Cardiac fibroblast (primary cell): ENCODE measurements around the gene DCST1.

Experiments used
- DNase-seq, 2 donors: peaks; one replicate each; pipeline versions ENCODE4 v3.0.0 to v3.0.0-alpha.2; 2010; ENCODE audit warnings: low read depth in 2 of 2
- H3K4me3 ChIP-seq, 2 donors: replicated peaks in 1 of 2; 1 replicate in 1 of 2; 2 replicates in 1 of 2; pipeline ENCODE4 v1.5.1; 2011; ENCODE audit warnings: low read depth in 2 of 2, low read length in 2 of 2, mild to moderate bottlenecking in 2 of 2, moderate library complexity in 1 of 2
- CTCF ChIP-seq: IDR thresholded peaks from one replicate; pipeline ENCODE4 v1.5.1; 2011; ENCODE audit warnings: low read depth, mild to moderate bottlenecking, low read length, inconsistent platforms

Gene DCST1

DNA sequence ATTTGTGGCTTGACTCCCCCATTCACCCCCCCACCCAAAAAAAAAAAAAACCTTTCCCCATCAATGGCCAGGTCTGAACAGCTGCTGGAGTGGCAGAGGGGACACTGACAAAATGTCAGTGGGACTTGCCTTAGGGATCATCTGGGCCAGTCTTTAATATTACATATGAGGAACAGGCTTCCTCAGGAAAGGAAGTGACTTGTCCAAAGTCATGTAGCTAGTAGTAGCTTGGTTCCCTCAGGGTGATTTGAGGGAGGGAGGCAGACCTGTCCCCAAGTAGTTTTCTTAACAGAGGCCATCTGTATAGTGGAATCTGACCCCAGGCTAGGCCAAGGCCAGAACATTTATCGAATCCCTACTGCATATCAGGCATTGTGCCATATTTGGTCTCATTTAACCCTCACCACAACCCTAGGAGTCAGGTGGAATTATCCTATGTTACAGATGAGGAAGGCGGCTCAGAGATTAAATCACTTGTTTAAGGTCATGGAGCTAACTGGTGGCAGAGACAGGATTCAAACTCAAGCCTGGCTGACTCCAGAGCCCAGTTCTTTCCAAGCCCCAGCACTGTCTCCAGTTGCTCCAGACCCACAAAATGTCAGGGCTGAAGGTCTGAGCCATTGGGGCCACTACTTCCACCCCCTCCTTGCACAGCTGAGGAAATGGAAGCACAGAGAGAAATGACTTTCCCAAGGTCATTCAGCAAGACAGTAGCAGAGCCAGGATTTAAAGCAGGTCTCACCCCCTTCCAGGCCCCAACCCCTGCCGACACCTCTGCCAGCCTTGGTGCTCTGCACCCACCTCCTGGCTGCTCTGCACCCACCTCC is 20.6 kb upstream of the DCST1 start:
- TF ChIP-seq CTCF = no peak
- DNase-seq = no peak
- H3K4me3 ChIP-seq = no peak overlapping the region

DNA sequence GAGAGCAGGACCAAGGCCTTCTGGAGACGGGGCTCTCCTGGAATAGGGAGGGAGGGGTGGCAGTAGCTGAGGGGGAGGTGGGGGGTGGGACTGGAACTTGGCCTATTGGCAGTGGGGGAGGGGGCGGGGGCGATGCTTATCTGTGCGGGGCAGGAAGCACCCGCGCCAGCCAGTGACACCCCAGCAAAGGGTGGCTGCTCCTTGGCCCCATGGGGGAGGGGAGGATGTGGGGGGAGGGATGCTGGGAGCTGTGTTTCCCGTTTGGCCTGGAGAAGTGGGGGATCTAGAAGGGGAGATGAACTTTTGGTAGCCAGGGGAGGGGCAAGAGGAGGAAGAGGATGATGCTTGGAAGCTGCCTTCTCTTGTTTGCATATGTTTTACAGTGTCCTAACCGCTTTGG is 20.0 kb upstream of the DCST1 start:
- no peak overlapping the region for H3K4me3 ChIP-seq
- DNase-seq = no peak
- TF ChIP-seq CTCF = no peak

DNA sequence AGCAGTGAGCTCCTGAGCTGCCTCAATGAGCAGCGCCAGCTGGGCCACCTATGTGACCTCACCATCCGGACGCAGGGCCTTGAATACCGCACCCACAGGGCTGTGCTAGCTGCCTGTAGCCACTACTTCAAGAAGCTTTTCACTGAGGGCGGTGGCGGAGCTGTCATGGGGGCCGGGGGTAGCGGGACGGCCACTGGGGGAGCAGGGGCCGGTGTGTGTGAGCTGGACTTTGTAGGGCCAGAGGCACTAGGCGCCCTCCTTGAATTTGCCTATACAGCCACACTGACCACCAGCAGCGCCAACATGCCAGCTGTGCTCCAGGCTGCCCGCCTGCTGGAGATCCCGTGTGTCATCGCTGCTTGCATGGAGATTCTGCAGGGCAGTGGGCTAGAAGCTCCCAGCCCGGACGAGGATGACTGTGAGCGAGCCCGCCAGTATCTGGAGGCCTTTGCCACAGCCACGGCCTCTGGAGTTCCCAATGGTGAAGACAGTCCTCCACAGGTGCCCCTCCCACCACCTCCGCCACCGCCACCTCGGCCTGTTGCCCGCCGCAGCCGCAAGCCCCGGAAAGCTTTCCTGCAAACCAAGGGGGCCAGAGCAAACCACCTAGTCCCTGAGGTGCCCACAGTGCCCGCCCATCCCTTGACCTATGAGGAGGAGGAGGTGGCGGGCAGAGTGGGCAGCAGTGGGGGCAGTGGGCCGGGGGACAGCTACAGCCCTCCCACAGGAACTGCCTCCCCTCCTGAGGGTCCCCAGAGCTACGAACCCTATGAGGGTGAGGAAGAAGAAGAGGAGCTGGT is 18.7 kb upstream of the DCST1 start:
- DNase-seq = no peak
- no peak for TF ChIP-seq CTCF
- no peak overlapping the region for H3K4me3 ChIP-seq

DNA sequence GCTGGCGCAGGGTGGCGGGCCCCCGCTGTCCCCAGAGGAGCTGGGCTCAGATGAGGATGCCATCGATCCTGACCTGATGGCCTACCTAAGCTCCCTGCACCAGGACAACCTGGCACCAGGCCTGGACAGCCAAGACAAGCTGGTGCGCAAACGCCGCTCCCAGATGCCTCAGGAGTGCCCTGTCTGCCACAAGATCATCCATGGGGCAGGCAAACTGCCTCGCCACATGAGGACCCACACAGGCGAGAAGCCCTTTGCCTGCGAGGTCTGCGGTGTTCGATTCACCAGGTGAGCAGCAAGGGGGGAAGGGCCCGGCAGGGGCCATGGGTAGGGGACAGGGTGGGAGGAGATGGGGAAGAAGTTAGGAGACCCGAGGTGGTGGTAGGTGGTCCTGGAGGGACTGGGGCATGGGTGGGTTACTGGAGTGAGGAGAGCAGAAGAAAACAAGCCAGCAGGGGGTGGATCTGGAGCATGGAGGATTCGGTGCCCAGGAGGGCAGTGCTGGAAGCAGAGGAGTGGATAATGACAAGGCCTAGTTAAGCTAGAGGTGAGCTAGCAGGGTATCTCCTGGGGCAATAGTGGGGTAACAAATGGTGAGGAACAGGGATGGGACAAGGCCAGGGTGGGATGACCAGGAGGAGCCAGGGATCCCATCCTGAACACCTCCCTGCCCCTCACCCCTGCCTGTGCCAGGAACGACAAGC is 17.9 kb upstream of the DCST1 start:
- H3K4me3 ChIP-seq = no peak overlapping the region
- TF ChIP-seq CTCF = no peak
- DNase-seq = no peak

DNA sequence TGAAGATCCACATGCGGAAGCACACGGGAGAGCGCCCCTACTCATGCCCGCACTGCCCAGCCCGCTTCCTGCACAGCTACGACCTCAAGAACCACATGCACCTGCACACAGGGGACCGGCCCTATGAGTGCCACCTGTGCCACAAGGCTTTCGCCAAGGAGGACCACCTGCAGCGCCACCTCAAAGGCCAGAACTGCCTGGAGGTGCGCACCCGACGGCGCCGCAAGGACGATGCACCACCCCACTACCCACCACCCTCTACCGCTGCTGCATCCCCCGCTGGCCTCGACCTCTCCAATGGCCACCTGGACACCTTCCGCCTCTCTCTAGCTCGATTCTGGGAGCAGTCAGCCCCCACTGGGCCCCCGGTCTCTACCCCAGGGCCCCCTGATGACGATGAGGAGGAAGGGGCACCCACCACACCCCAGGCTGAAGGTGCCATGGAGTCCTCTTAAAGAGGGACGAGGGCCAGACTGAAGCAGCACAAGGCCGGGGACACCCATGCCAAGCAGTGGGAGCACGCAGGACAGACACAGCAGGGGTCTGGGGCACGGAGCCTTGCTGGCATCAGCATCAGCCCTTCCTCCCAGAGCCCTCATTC is 17.3 kb upstream of the DCST1 start:
- no peak overlapping the region for H3K4me3 ChIP-seq
- TF ChIP-seq CTCF = no peak
- DNase-seq = no peak

- DNase-seq = peak; percentile 89 to 92
- TF ChIP-seq CTCF = peak; percentile 98
- peak overlapping the region; percentile 18 to 23 for H3K4me3 ChIP-seq
Observed at GRCh38 chr1:155017041-155017945, 16.3 kb upstream of the DCST1 start.
